Left lung (tissue), 10 donors: ENCODE data around the gene POLR3C. TPM values are rescaled to one million over a fixed set of nuclear protein-coding genes. Genes with fewer than 3 reads are reported as not detected.
"Not testable (repeated sequence)": the region's sequence is repeated elsewhere in the genome, so short reads cannot be mapped to it uniquely, and the experiment has no call there.

Source experiments
- ATAC-seq: fragments of 200-7000 bp; cut with Tn5 transposase; one replicate; pipeline ENCODE4 v1.9.1; 2020; ENCODE audit warnings: moderate library complexity
- DNase-seq, 4 donors: peaks; one replicate each; pipeline ENCODE4 v3.0.0-alpha.2; 2013 to 2020
- H3K27ac ChIP-seq, 2 donors: fragments of 200-600 bp; sonication (generic) in 1 of 2; one replicate each; pipeline versions ENCODE4 v1.5.0 to v1.8.0; 2020 to 2021
- H3K27me3 ChIP-seq, 2 donors: fragments of 200-600 bp; sonication (generic) in 1 of 2; one replicate each; pipeline versions ENCODE4 v1.5.0 to v1.8.0; 2020 to 2021
- H3K36me3 ChIP-seq, 2 donors: fragments of 200-600 bp; sonication (generic) in 1 of 2; one replicate each; pipeline versions ENCODE4 v1.5.0 to v1.8.0; 2020 to 2021
- H3K4me1 ChIP-seq, 2 donors: fragments of 200-600 bp; one replicate each; pipeline ENCODE4 v1.8.0; 2021
- H3K4me3 ChIP-seq, 2 donors: fragments of 200-600 bp; sonication (generic) in 1 of 2; one replicate each; pipeline versions ENCODE4 v1.5.0 to v1.8.0; 2020 to 2021; ENCODE audit warnings: mild to moderate bottlenecking in 1 of 2
- H3K9me3 ChIP-seq, 2 donors: fragments of 200-600 bp; sonication (generic) in 1 of 2; one replicate each; pipeline versions ENCODE4 v1.5.0 to v1.8.0; 2020 to 2021
- CTCF ChIP-seq, 2 donors: fragments of 200-600 bp; sonication (generic) in 1 of 2; IDR thresholded peaks; one replicate each; pipeline versions ENCODE4 v1.5.0 to v1.8.0; 2021; ENCODE audit warnings: antibody characterized with exemption in 2 of 2
- intact Hi-C, 2 donors: fragments of 100-400 bp; cut with DNase I; formaldehyde crosslinking; loops; one replicate each; pipeline versions ENCODE4 v1.11.2 to v1.14.2; 2022
- polyA plus RNA-seq, 6 donors: library from polyadenylated mRNA; unstranded; fragments of 120-200 nt; gene quantifications; one replicate each; pipeline ENCODE4 v1.2.1, GENCODE V29; 2013; ENCODE audit not compliant: insufficient read length in 6 of 6
- total RNA-seq, 2 donors: library from RNA; stranded (reverse); fragmentation: NEBNext Ultra II Directional; extraction: Animal tissue kit (Norgen Biotek cat#: 25700); gene quantifications; one replicate each; pipeline ENCODE4 v1.2.1, GENCODE V29; 2021
- donor health status: DM: no; HTN: yes; CAD: no.
- donor health status: DM: no; HTN: no; CAD: no.

The POLR3C gene
- total and polyA plus RNA-seq, 8 donors = 20.1 to 40.6 (median 35.1) TPM

GRCh38 chr1:145824499-145824842, 471 bp downstream of the POLR3C start:
- TF ChIP-seq CTCF (IDR thresholded peaks at IDR 0.05) = no peak
- peaks cover 0 to 36% of the 10 kb centered on the region in 2 donors for H3K36me3 ChIP-seq
- no peaks in the 10 kb centered on the region for H3K27me3 ChIP-seq
- intact Hi-C loops = no loop called here
- DNase-seq = no peak
- no peaks in the 10 kb centered on the region for H3K9me3 ChIP-seq
- H3K27ac ChIP-seq = peak overlapping the region; percentile 94 to 97
- peaks cover 0 to 17% of the 10 kb centered on the region in 2 donors for H3K4me1 ChIP-seq
- ATAC-seq = no peak
- peak overlapping the region; percentile 73 for H3K4me3 ChIP-seq

- peaks cover 0 to 52% of the 10 kb centered on the region in 2 donors for H3K36me3 ChIP-seq
Observed at GRCh38 chr1:145826030-145826429, 2.0 kb downstream of the POLR3C start.

GRCh38 chr1:145827966-145828365, 4.0 kb downstream of the POLR3C start:
- Histone ChIP-seq H3K4me1 (peaks cover 0 to 17% of the 10 kb centered on the region in 2 donors), H3K27me3 (no peaks in the 10 kb centered on the region), H3K4me3 (no peak overlapping the region), H3K27ac (no peak overlapping the region), H3K9me3 (no peaks in the 10 kb centered on the region), H3K36me3 (peaks cover 0 to 71% of the 10 kb centered on the region in 2 donors)
- intact Hi-C loops = no loop called here
- no peak for TF ChIP-seq CTCF (IDR thresholded peaks at IDR 0.05)
- ATAC-seq (no peak), DNase-seq (no peak)

More at GRCh38 chr1:145826030-145826429, 2.0 kb downstream of the POLR3C start:
- Histone ChIP-seq H3K4me1 (peaks cover 0 to 17% of the 10 kb centered on the region in 2 donors), H3K27me3 (no peaks in the 10 kb centered on the region), H3K9me3 (no peaks in the 10 kb centered on the region), H3K4me3 (no peak overlapping the region), H3K27ac (no peak overlapping the region)
- DNase-seq = no peak
- no peak for TF ChIP-seq CTCF (IDR thresholded peaks at IDR 0.05)
- ATAC-seq = no peak
- intact Hi-C loops = no loop called here

GRCh38 chr1:145828367-145829026, 4.5 kb downstream of the POLR3C start:
- Histone ChIP-seq H3K27ac (no peak overlapping the region), H3K36me3 (peaks cover 0 to 77% of the 10 kb centered on the region in 2 donors), H3K4me3 (no peak overlapping the region), H3K4me1 (peaks cover 0 to 17% of the 10 kb centered on the region in 2 donors), H3K9me3 (no peaks in the 10 kb centered on the region), H3K27me3 (no peaks in the 10 kb centered on the region)
- TF ChIP-seq CTCF (IDR thresholded peaks at IDR 0.05) = no peak
- DNase-seq (no peak), ATAC-seq (no peak)
- intact Hi-C loops = no loop called here

- intact Hi-C loops, ATAC-seq, H3K9me3 ChIP-seq, DNase-seq, H3K27me3 ChIP-seq, H3K27ac ChIP-seq, H3K4me3 ChIP-seq, H3K4me1 ChIP-seq: not testable (repeated sequence)
- peaks cover 0 to 100% of the 10 kb centered on the region in 2 donors for H3K36me3 ChIP-seq
Observed at GRCh38 chr1:145830810-145831209, 6.8 kb downstream of the POLR3C start.

- no peak for TF ChIP-seq CTCF (IDR thresholded peaks at IDR 0.05)
- intact Hi-C loops = no loop called here
- no peaks in the 10 kb centered on the region for H3K9me3 ChIP-seq
- no peaks in the 10 kb centered on the region for H3K4me1 ChIP-seq
- DNase-seq = no peak
- H3K27me3 ChIP-seq = no peaks in the 10 kb centered on the region
- H3K4me3 ChIP-seq = no peak overlapping the region
- ATAC-seq = no peak
- H3K27ac ChIP-seq = no peak overlapping the region
- peaks cover 0 to 100% of the 10 kb centered on the region in 2 donors for H3K36me3 ChIP-seq
Observed at GRCh38 chr1:145837656-145838055, 13.7 kb downstream of the POLR3C start.
